GM18520 (cell line): ENCODE data around the gene SLC8A2.
"Not testable (repeated sequence)": the region's sequence is repeated elsewhere in the genome, so short reads cannot be mapped to it uniquely, and the experiment has no call there.

Source experiments
- ATAC-seq: cut with Tn5 transposase; IDR thresholded peaks from one replicate; pipeline ENCODE4 v1.9.1; 2021; ENCODE audit not compliant: unreplicated experiment

The SLC8A2 gene

GRCh38 chr19:47487551-47488515, 16.1 kb upstream of the SLC8A2 start:
- no peak for ATAC-seq

GRCh38 chr19:47486900-47487299, 15.2 kb upstream of the SLC8A2 start:
- no peak for ATAC-seq

- not testable (repeated sequence) for ATAC-seq
Observed at GRCh38 chr19:47486220-47486619, 14.5 kb upstream of the SLC8A2 start.

DNA sequence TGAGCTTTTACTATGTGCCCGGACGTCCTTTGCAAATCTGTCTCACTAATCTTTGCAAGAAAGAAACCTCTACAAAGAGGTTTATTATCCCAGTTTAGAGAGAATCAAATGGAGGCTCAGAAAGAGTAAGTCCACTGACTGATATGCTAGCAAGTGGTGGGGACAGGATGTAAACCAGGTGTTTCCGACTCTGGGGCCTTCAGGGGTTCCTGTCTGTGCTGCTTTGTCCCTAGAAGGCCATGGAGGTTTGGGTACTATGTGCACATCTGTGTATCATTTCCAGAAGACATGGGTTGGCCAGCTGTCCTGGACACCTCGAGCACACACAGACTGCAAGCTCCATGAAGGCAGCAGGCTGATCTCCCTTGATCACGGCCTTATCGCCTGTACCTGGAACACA, 13.5 kb upstream of the SLC8A2 start:
- ATAC-seq, result no peak

DNA sequence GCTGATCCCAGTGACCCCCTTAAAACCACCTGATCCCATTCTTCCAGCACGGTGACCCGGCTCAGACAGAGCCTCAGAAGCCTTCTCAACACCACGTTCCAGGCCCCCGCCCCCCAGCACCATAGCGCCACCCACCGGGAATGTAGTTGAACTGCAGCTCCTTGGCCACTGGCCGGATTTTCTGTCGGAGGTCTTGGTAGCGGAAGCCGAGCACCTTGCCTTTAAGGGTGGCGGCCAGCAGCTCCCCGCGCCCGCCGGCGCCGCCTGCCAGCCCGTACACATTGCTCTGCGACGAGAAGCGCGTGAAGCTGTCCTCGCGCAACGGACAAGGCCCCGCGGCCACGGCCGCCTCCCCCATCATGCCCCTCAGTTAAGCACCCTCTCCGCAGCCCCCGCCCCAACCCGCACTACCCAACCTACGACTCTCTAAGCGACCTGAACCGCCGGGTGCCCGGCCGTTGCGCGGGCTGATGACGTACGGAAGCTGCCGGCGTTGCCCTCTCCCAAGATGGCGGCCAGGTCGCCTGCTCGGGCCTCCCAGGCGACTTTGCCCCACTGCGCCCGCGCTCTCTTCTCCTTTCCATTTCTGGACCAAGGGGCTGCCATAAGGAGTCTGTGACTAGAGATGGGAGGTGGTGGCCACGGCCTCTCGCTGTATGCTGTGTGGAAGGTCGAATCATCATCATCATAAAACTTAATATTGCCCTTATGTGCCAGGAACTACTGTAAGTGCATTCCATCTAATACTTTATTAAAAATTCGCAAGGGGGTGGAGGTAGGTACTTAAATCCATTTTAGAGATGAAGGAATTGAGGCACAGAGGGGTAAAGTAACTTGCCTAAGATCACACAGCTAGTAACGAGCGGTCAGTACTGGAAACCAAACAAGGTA, 12.4 kb upstream of the SLC8A2 start, which contains the start of gene KPTN:
KPTN (minus strand) TSS at position 420 of the 891 bp plus-strand sequence; CDS start at position 361, 59 bp downstream.
- ATAC-seq, result peak; percentile 50

GRCh38 chr19:47483200-47483599, 11.5 kb upstream of the SLC8A2 start:
- no peak for ATAC-seq

DNA sequence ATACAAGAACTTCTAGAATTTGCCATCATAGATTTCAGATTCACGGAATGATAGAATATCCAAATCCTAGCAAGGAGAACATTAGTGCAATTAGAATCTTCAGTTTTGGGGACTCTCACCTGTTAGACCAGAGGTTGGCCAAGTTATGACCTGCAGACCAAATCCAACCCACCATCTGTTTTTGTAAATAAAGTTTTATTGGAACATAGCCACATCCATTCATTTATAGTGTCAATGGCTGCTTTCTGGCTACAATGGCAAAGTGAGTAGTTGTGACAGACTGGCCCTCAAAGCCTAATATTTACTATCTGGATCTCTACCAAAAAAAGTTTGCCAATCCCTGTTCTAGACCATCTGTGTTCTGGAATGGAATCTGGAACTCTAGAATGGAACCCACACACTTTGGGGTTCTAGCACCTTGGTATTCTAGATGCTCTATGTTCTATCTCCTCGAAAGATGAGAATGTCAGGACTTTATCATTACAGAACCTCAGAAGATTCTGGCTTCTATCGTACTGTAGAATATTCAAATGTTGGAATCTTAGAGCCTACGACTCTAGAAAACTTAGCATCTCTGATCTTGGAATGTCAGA, 9.9 kb upstream of the SLC8A2 start:
- ATAC-seq, result no peak

DNA sequence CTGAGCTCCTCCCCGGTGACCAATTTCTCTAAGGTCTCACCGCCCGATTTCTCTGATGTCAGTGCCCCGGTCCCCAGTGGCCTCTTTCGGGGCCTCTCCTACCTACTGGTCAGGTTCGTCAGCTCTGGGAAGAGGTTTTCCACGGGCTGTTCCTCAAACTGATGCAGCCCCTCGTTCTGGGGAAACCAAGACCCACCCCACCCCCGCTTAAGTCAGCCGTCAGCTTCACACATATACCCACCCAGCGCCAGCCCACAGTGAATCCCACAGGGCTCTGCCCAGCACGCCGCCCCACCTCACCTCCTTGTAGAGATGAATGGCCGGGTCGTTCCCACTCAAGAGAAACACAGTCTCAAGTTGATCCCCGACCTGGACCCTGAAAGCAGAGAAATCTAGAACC, 9.0 kb upstream of the SLC8A2 start:
- no peak for ATAC-seq

DNA sequence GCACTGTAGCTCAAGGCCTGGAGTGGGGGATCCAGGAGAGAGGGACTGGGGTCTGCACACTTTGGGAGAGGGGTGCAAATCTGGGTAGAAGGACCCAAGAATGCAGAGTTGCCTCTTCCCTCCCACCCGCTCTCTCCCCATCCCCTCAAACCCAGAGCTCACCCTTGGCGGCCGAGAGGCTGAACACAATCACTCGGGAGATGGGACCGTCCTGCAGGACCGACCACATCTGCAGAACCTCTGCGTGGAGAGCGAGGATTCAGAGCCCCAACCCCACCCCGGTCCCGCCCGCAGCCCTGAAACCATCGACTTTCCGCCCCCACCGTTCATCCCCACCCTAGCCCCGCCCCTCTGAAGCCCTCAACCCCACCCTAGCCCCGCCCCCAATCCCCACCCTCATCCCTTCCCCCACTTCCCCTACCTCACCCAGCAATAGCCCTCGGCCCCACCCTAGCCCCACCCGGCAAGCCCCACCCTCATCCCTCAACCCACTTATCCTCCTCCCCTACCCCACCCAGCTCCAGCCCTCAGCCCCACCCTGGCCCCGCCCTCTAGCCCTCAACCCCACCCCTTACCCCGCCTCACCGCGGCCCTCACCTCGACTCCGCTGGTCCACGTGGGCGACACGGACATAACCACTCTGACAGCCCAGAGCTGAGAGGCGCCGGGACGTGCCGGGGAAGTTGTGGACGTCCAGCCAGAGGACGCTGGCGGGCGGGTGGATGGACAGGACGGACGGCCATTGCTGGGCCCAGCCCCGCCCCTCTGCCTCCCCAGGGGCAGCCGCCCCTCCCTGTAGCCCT, 8.2 kb upstream of the SLC8A2 start:
- no peak for ATAC-seq

- no peak for ATAC-seq
Observed at GRCh38 chr19:47476438-47476972, 4.8 kb upstream of the SLC8A2 start.

DNA sequence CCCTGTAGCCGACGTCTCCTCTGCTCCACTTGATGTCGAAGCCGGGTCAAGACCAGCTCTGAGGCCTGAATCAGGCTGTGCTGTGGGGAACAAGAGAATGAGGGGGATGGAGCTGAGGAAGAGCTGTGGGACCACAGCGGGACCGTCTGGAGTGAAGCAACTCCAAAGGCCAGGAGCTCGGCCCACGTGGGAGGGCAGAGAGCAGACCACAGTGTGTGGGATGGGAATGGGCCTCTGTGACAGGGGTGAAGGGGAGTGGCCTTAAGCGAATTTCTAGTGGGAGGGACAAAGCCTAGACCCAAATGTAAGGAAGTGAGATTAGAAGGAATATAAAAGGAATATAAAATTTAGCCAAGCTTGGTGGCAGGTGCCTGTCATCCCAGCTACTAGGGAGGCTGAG, 3.8 kb upstream of the SLC8A2 start:
- no peak for ATAC-seq

DNA sequence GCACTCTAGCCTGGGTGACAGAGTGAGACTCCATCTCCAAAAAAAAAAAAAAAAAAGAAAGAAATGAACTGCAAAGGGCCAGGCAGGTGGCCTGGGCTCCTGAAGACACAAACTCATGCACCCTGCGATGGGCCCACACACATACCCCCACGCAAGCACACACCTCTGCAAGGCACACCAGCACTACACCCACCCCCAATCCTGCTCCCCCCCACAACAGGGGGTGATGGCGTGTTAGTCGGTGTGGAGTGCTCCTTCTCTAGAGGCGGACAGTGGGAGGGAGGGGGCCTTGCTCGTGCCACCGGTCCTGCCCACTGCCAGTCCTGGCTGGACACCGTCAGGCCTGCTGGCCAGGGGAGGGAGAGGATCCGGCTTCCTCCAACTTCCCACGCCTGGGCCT, 1.6 kb upstream of the SLC8A2 start:
- no peak for ATAC-seq

DNA sequence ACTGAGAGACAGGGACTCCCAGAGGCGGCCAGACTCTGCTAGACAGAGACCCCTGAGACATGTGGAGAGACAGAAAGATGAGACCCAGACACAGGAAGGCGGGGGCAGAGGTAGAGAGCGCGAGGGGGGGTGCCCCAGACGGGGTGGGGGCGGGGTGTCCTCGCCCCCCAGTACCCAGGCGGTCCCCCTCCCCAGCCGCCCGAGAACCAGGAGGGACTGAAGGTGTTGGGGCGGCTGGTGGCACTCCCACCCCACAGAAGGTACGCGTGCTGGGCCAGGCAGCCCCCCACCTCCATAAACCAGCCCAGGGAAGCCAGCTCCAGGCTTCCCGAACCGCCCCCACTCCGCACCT, 336 bp downstream of the SLC8A2 start:
- no peak for ATAC-seq

DNA sequence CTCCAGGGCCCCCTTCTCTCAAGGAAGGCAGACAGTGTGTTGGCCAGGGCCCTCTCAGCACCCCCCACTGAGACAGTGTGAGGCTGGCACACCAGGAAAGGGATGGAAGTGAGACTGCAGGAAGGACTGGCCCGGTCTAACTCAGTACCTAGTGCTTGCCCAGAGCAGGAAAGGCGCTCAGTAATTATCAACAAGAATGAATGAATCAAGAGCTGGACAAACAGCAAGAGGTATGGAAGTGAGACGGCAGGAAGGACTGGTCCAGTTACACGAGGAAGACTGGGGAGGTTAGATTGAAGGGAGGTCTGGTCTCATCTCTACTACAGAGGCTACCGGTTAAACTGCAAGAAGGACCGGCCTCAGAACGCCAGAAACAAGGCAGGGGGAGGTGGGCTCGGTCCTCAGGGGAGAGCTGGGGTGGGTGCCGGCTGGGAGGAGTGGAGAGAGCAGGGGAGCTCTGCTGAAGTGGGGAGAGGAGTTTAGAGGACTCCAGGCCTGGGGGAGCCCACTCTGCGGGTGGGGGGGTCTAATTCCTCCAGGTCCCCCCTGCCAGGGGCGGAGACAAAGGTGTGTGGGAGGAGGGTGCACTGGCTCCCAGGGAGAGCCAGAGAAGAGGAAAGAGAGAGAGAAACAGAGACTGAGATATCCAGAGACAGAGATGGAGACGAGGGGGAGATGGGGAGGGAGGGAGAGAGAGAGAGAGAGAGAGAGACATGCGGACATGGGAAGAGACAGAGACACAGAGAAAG, 1.1 kb downstream of the SLC8A2 start:
- no peak for ATAC-seq

GRCh38 chr19:47469719-47470118, 2.0 kb downstream of the SLC8A2 start:
- no peak for ATAC-seq

DNA sequence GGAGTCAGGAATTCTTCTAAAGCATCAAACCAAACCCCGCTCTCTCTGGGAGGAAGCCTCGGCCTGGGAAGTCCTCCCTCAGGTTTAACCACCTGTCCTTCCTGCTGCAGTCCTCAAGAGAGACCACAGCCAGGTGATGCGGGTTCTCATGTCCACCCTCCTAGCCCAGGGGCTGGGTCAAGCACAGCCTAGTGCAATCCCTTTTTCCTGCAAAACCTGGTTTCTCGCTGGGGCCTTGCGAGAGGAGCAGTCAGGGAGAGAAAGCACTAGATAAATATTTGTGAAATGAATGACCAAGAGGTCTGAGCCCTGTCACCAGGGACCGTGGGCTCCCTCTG, 2.4 kb downstream of the SLC8A2 start:
- ATAC-seq, result no peak

DNA sequence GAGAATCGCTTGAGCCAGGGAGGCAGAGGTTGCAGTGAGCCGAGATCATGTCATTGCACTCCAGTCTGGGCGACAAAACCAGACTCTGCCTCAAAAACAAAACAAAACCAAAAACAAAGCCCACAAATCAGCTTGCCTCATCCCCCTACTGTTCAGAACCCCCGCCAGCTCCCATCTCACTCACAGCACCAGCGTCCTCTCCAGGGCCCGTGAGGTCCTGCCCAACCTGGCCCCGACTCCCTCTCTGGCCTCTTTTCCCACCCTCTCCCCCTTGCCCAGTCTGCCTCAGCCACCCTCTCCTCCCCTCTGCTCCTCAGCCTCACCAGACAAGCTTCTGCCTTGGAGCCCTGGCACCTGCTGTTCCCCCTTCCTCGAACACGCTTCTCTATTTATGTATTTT, 3.8 kb downstream of the SLC8A2 start:
- ATAC-seq, result no peak

GRCh38 chr19:47465957-47466356, 5.7 kb downstream of the SLC8A2 start:
- ATAC-seq, result no peak

- ATAC-seq, result no peak
Observed at GRCh38 chr19:47464675-47465419, 6.8 kb downstream of the SLC8A2 start.
